ENCODE results near the gene UBL4A. TPM values are rescaled to one million over a fixed set of nuclear protein-coding genes. Genes with fewer than 3 reads are reported as not detected.
"Not testable (repeated sequence)": the region's sequence is repeated elsewhere in the genome, so short reads cannot be mapped to it uniquely, and the experiment has no call there.

Gene UBL4A
- total and polyA plus RNA-seq, 5 donors from 2014 or later: 12.5 to 59.5 (median 55.0) TPM

DNA sequence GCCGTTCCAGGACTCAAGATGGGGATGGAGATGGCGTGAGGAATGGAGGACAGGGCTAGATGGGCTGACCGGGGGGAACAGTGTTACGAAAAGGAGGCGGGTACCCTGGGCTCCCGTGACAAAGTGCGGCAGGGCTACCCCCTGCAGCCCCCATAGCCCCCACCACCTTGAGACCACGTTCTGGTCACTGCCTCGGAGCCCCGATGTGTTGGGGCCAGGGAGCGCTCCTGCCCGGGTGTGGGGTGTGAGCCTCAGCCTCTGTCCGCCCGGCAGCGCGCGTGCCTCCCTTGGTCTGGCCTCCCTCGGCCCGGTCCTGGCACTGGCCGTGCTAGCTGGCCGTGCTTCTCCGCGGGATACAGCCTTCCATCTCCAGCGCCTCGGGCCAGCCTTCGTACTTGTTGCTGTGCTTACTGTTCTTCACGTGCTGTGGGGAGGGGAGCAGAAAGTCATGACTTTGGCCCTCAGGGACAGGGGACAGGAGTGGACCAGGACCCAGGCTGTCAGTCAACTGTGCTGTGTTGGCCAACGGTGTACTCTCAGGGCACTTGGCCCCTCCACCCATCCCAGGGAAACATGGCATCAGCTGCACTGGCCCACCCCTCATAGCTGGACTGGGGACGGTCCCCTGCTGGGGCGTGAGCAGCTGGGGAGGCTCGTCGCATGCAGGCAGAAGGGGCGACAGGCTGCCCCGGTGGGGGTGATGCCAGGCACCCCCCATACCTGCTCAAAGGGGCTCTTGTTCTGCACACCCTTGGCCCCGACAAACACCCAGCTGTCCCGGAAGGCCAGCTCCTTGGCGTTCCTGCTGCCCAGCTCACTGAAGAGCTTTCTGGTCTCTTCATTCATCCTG lies 20.3 kb upstream of the UBL4A start:
- no peak overlapping the region for H3K4me3 Mint-ChIP-seq
- ATAC-seq (ENCODE audit: low read depth in 2 of 2) (no peak), DNase-seq (no peak)
- Histone ChIP-seq H3K4me3 (ENCODE audit: low read depth, low read length) (no peak overlapping the region), H3K4me1 (ENCODE audit: control insufficient read depth, insufficient read depth, low read length, poor library complexity, severe bottlenecking) (peaks cover 5% of the 10 kb centered on the region), H3K27me3 (ENCODE audit: control insufficient read depth, insufficient read depth, low read length) (no peaks in the 10 kb centered on the region), H3K36me3 (ENCODE audit: control insufficient read depth, insufficient read depth, low read length) (no peaks in the 10 kb centered on the region), H3K9me3 (ENCODE audit: control insufficient read depth in 2 of 2, low read length in 2 of 2) (no peaks in the 10 kb centered on the region), H3K27ac (ENCODE audit: insufficient read depth, low read length, poor library complexity, severe bottlenecking) (no peak overlapping the region)
- H3K27me3 Mint-ChIP-seq: no peaks in the 10 kb centered on the region
- peaks cover 0 to 11% (median 6%) of the 10 kb centered on the region in 4 donors for H3K4me1 Mint-ChIP-seq
- peak overlapping the region in 1 of 3 donors; percentile 94 for H3K27ac Mint-ChIP-seq
- H3K9me3 Mint-ChIP-seq: peaks cover 0 to 4% (median 0%) of the 10 kb centered on the region in 7 donors
- H3K36me3 Mint-ChIP-seq: peaks cover 8% of the 10 kb centered on the region

GRCh38 chrX:154505734-154506133 lies 19.3 kb upstream of the UBL4A start:
- Mint-ChIP-seq H3K4me1 (peaks cover 0 to 2% (median under 1%) of the 10 kb centered on the region in 4 donors), H3K36me3 (peaks cover 8% of the 10 kb centered on the region), H3K27me3 (no peaks in the 10 kb centered on the region), H3K9me3 (peaks cover 0 to 4% (median 0%) of the 10 kb centered on the region in 7 donors), H3K4me3 (no peak overlapping the region), H3K27ac (peak overlapping the region in 1 of 3 donors; percentile 20)
- Histone ChIP-seq H3K27ac (ENCODE audit: insufficient read depth, low read length, poor library complexity, severe bottlenecking) (no peak overlapping the region), H3K27me3 (ENCODE audit: control insufficient read depth, insufficient read depth, low read length) (no peaks in the 10 kb centered on the region), H3K9me3 (ENCODE audit: control insufficient read depth in 2 of 2, low read length in 2 of 2) (no peaks in the 10 kb centered on the region), H3K36me3 (ENCODE audit: control insufficient read depth, insufficient read depth, low read length) (no peaks in the 10 kb centered on the region), H3K4me1 (ENCODE audit: control insufficient read depth, insufficient read depth, low read length, poor library complexity, severe bottlenecking) (no peaks in the 10 kb centered on the region), H3K4me3 (ENCODE audit: low read depth, low read length) (no peak overlapping the region)
- ATAC-seq (ENCODE audit: low read depth in 2 of 2) (no peak), DNase-seq (no peak)

- no peaks in the 10 kb centered on the region for H3K36me3 Mint-ChIP-seq
- no peak overlapping the region for H3K4me3 Mint-ChIP-seq
- Histone ChIP-seq H3K27ac (ENCODE audit: insufficient read depth, low read length, poor library complexity, severe bottlenecking) (no peak overlapping the region), H3K4me3 (ENCODE audit: low read depth, low read length) (no peak overlapping the region), H3K9me3 (ENCODE audit: control insufficient read depth in 2 of 2, low read length in 2 of 2) (no peaks in the 10 kb centered on the region), H3K27me3 (ENCODE audit: control insufficient read depth, insufficient read depth, low read length) (no peaks in the 10 kb centered on the region), H3K36me3 (ENCODE audit: control insufficient read depth, insufficient read depth, low read length) (no peaks in the 10 kb centered on the region), H3K4me1 (ENCODE audit: control insufficient read depth, insufficient read depth, low read length, poor library complexity, severe bottlenecking) (no peaks in the 10 kb centered on the region)
- no peak for ATAC-seq (ENCODE audit: low read depth in 2 of 2)
- no peak overlapping the region for H3K27ac Mint-ChIP-seq
- no peak for DNase-seq
- H3K27me3 Mint-ChIP-seq: no peaks in the 10 kb centered on the region
- H3K4me1 Mint-ChIP-seq: no peaks in the 10 kb centered on the region
- H3K9me3 Mint-ChIP-seq: no peaks in the 10 kb centered on the region
These were observed 16.6 kb upstream of the UBL4A start for GRCh38 chrX:154502989-154503388.

DNA sequence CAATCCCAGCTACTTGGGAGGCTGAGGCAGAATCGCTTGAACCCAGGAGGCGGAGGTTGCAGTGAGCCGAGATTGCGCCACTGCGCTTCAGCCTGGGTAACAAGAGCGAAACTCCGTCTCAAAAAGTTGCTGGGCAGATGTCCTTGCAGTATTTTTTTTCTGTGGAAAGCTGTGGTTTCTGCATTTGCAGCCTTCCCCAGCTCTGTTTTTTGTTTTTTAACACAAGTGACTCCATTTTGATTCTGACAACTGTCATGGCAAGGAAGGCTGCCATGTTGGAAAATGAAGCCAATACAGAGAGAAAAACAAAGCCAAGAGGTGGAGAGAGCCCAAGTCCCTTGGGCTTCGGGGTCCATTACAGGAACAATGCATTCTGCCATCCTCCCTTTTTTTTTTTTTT lies 15.7 kb upstream of the UBL4A start:
- H3K9me3 Mint-ChIP-seq: no peaks in the 10 kb centered on the region
- no peaks in the 10 kb centered on the region for H3K4me1 ChIP-seq (ENCODE audit: control insufficient read depth, insufficient read depth, low read length, poor library complexity, severe bottlenecking)
- H3K27me3 ChIP-seq (ENCODE audit: control insufficient read depth, insufficient read depth, low read length): no peaks in the 10 kb centered on the region
- DNase-seq: no peak
- H3K36me3 ChIP-seq (ENCODE audit: control insufficient read depth, insufficient read depth, low read length): no peaks in the 10 kb centered on the region
- H3K36me3 Mint-ChIP-seq: no peaks in the 10 kb centered on the region
- H3K27ac ChIP-seq (ENCODE audit: insufficient read depth, low read length, poor library complexity, severe bottlenecking): no peak overlapping the region
- H3K4me1 Mint-ChIP-seq: no peaks in the 10 kb centered on the region
- no peak overlapping the region for H3K4me3 ChIP-seq (ENCODE audit: low read depth, low read length)
- no peaks in the 10 kb centered on the region for H3K9me3 ChIP-seq (ENCODE audit: control insufficient read depth in 2 of 2, low read length in 2 of 2)
- H3K27ac Mint-ChIP-seq: no peak overlapping the region
- no peak for ATAC-seq (ENCODE audit: low read depth in 2 of 2)
- H3K4me3 Mint-ChIP-seq: no peak overlapping the region
- no peaks in the 10 kb centered on the region for H3K27me3 Mint-ChIP-seq

- H3K4me1 ChIP-seq (ENCODE audit: control insufficient read depth, insufficient read depth, low read length, poor library complexity, severe bottlenecking); H3K9me3 Mint-ChIP-seq; H3K27me3 ChIP-seq (ENCODE audit: control insufficient read depth, insufficient read depth, low read length); H3K9me3 ChIP-seq (ENCODE audit: control insufficient read depth in 2 of 2, low read length in 2 of 2); H3K4me3 ChIP-seq (ENCODE audit: low read depth, low read length); H3K4me1 Mint-ChIP-seq; DNase-seq; H3K27ac ChIP-seq (ENCODE audit: insufficient read depth, low read length, poor library complexity, severe bottlenecking); H3K27me3 Mint-ChIP-seq; ATAC-seq (ENCODE audit: low read depth in 2 of 2); H3K27ac Mint-ChIP-seq; H3K36me3 Mint-ChIP-seq; H3K36me3 ChIP-seq (ENCODE audit: control insufficient read depth, insufficient read depth, low read length): not testable (repeated sequence)
- H3K4me3 Mint-ChIP-seq: peak overlapping the region in 1 of 4 donors; percentile 21
These were observed 15.0 kb upstream of the UBL4A start for GRCh38 chrX:154501423-154501822.

DNA sequence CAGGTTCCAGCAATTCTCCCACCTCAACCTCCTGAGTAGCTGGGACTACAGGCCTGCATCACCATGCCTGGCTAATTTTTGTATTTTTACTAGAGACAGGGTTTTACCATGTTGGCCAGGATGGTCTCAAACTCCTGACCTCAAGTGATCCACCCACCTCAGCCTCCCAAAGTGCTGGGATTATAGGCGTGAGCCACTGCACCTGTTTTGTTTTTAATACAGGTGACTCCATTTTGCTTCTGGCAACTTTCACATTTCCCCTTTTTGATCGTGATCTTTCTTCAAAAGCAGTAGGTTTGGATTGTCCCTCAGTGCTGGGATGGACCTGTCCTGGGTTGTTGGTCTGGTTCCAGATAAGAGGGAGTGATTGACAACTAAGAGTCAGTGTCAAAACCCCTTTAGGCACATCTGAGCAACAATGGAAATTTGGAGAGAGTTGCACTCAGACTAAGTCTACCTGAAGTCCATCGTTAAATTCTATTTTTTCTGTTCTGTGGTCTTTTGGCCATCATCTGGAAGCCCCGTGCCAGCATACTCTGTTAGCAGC lies 10.2 kb upstream of the UBL4A start:
- H3K9me3 ChIP-seq (ENCODE audit: control insufficient read depth in 2 of 2, low read length in 2 of 2); H3K4me3 ChIP-seq (ENCODE audit: low read depth, low read length); H3K36me3 Mint-ChIP-seq; H3K27me3 ChIP-seq (ENCODE audit: control insufficient read depth, insufficient read depth, low read length); ATAC-seq (ENCODE audit: low read depth in 2 of 2); H3K4me1 Mint-ChIP-seq; DNase-seq; H3K27me3 Mint-ChIP-seq; H3K4me1 ChIP-seq (ENCODE audit: control insufficient read depth, insufficient read depth, low read length, poor library complexity, severe bottlenecking); H3K9me3 Mint-ChIP-seq; H3K27ac Mint-ChIP-seq; H3K4me3 Mint-ChIP-seq; H3K36me3 ChIP-seq (ENCODE audit: control insufficient read depth, insufficient read depth, low read length); H3K27ac ChIP-seq (ENCODE audit: insufficient read depth, low read length, poor library complexity, severe bottlenecking): not testable (repeated sequence)

DNA sequence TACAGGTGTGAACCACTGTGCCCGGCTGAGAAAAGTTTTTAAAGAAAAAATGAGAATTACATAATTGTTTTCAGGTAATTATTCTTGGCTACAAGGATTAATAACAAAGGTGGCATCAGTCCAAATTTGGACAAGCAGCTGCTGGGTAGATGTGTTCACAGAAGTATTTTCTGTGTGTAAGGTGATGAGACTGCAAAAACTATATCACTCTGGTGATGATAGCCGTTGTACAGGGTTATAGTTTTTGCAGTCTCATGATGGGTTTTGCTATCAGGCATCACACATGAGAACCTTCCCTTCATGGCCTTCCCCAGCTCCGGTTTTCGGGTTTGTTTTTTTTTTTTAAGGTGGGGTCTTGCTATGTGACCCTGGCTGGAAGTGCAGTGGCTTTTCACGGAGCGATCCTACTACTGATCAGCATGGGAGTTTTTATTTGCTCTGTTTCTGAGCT lies 9.1 kb upstream of the UBL4A start:
- ATAC-seq (ENCODE audit: low read depth in 2 of 2) (no peak), DNase-seq (no peak)
- Histone ChIP-seq H3K27ac (ENCODE audit: insufficient read depth, low read length, poor library complexity, severe bottlenecking) (no peak overlapping the region), H3K4me1 (ENCODE audit: control insufficient read depth, insufficient read depth, low read length, poor library complexity, severe bottlenecking) (peaks cover 4% of the 10 kb centered on the region), H3K36me3 (ENCODE audit: control insufficient read depth, insufficient read depth, low read length) (no peaks in the 10 kb centered on the region), H3K4me3 (ENCODE audit: low read depth, low read length) (no peak overlapping the region), H3K27me3 (ENCODE audit: control insufficient read depth, insufficient read depth, low read length) (no peaks in the 10 kb centered on the region), H3K9me3 (ENCODE audit: control insufficient read depth in 2 of 2, low read length in 2 of 2) (no peaks in the 10 kb centered on the region)
- H3K4me3 Mint-ChIP-seq: peak overlapping the region in 1 of 4 donors; percentile 43
- H3K27ac Mint-ChIP-seq: no peak overlapping the region
- peaks cover 0 to 12% (median 0%) of the 10 kb centered on the region in 4 donors for H3K4me1 Mint-ChIP-seq
- H3K9me3 Mint-ChIP-seq: no peaks in the 10 kb centered on the region
- H3K27me3 Mint-ChIP-seq: no peaks in the 10 kb centered on the region
- no peaks in the 10 kb centered on the region for H3K36me3 Mint-ChIP-seq

DNA sequence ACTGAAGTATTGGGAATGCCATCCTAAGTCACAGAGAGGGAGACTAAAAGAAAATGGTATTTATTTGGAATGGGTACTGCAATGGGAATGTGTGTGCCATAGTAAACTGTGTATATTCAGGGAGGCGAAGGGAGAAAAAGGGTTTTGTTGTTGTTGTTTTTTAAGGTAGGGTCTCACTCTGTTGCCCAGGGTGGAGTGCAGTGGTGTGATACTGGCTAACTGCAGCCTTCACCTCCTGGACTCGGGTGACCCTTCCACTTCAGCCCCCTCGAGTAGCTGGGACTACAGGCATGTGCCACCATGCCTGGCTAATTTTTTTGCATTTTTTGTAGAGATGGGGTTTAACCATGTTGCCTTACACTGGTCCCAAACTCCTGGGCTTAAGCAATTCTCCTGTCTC lies 8.3 kb upstream of the UBL4A start:
- H3K4me1 Mint-ChIP-seq: peaks cover 0 to 15% (median 1%) of the 10 kb centered on the region in 4 donors
- H3K9me3 ChIP-seq (ENCODE audit: control insufficient read depth in 2 of 2, low read length in 2 of 2): no peaks in the 10 kb centered on the region
- H3K4me3 Mint-ChIP-seq: peak overlapping the region in 1 of 4 donors; percentile 10
- no peaks in the 10 kb centered on the region for H3K27me3 ChIP-seq (ENCODE audit: control insufficient read depth, insufficient read depth, low read length)
- H3K27me3 Mint-ChIP-seq: no peaks in the 10 kb centered on the region
- H3K4me3 ChIP-seq (ENCODE audit: low read depth, low read length): no peak overlapping the region
- peak overlapping the region in 1 of 3 donors; percentile 28 for H3K27ac Mint-ChIP-seq
- ATAC-seq (ENCODE audit: low read depth in 2 of 2) (no peak), DNase-seq (no peak)
- no peak overlapping the region for H3K27ac ChIP-seq (ENCODE audit: insufficient read depth, low read length, poor library complexity, severe bottlenecking)
- no peaks in the 10 kb centered on the region for H3K36me3 ChIP-seq (ENCODE audit: control insufficient read depth, insufficient read depth, low read length)
- H3K4me1 ChIP-seq (ENCODE audit: control insufficient read depth, insufficient read depth, low read length, poor library complexity, severe bottlenecking): peaks cover 5% of the 10 kb centered on the region
- H3K36me3 Mint-ChIP-seq: no peaks in the 10 kb centered on the region
- no peaks in the 10 kb centered on the region for H3K9me3 Mint-ChIP-seq
